ENCODE data around the gene INSYN1. TPM values are rescaled to one million over a fixed set of nuclear protein-coding genes. Genes with fewer than 3 reads are reported as not detected.

The INSYN1 gene
- total RNA-seq, 4 donors from 2014 or later: 1.5 to 4.5 (median 2.3) TPM

DNA sequence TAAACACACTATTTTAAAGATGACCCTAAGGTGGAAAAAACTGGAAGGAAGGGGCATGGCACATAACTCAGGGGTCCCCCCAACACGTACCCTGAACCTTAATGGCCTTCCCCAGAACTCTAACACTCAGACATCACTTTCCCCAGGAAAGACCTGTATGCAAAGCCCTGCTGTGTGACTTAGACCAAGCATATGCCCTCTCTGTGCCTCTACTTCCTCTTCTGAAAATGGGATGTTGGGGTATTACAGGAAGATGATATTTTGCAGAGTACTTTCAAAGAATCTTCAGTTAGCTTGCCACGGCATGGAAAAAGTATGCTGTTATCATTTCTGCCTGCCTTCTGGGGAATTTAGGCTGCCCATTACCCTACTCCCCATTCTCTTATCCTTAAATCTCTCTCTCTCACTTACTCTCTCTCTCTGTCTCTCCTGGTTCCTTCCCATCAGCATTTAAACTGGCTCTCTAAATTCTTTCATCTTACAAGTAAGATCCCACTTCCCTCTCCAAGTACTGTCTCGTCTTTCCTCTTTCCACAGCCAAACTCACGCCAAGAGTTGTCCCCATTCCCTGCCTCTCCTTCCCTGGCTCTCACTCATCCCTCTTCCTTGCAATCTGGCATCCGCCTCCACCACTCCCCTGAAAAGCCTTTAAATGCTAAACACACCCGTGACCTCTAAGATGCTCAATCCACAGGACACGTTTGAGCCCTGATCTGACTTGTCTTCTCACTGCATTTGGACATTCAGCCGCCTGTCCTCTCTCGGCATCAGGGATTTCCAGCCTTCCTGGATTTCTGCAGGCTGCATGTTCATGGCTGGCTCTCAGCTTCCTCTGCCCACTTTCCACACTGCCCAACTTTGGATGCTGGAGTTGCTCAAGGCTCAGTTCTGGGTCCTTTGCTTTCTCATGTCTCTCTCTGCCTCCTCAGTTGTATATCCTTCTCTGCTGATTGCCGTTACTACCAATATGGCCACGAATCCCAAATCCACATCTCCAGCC, 7.5 kb upstream of the INSYN1 start:
- Histone ChIP-seq H3K4me1 (no peaks in the 10 kb centered on the region), H3K4me3 (no peak overlapping the region), H3K9me3 (no peaks in the 10 kb centered on the region), H3K36me3 (no peaks in the 10 kb centered on the region), H3K27ac (no peak overlapping the region), H3K27me3 (peaks cover 41% of the 10 kb centered on the region)
- in situ Hi-C loops (cut with MboI; ENCODE audit: low pct_ligation_motif_present in 1 of 4, low pct_unique_long_range_greater_than_20kb in 1 of 4, low sequenced_read_pairs in 3 of 4): no loop called here
- intact Hi-C loops (cut with DNase I; ENCODE audit: low total_unique reads): no loop called here
- no peak for TF ChIP-seq POLR2AphosphoS5 (IDR thresholded peaks at IDR 0.05)
- TF ChIP-seq EP300 (IDR thresholded peaks at IDR 0.05; ENCODE audit: low read depth): no peak
- TF ChIP-seq CTCF (IDR thresholded peaks at IDR 0.05): no peak
- no peak for TF ChIP-seq POLR2A (IDR thresholded peaks at IDR 0.05)
- no peak for DNase-seq
- WGBS, 2 donors (ENCODE audit: low coverage in 1 of 2): 42 to 55% methylated on average over 10 to 11 of the region's 11 CpGs

DNA sequence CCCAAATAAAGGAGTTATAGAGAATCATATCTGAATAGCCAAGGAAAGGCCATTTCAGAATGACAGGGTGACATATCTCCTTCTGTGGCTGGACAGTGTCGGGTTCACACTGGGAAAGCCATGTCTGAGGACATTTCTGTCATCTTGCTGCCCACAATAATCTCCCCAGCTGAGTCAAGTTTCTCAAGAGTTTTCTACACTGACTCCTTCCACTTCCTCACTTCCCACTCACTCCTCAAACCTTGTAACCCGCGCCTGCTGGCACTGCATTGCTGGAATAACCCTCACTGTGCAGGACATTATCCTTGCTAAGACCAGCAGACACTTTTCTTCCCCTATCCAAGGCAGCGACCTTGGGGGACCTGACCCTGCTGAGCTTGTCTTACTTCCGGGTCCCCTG, 5.3 kb upstream of the INSYN1 start:
- H3K4me1 ChIP-seq: peaks cover 0 to under 1% (median 0%) of the 10 kb centered on the region in 4 donors
- H3K27ac ChIP-seq: no peak overlapping the region
- H3K4me3 ChIP-seq: no peak overlapping the region
- intact Hi-C loops (cut with DNase I; ENCODE audit: low total_unique reads) (loop anchor here (5.0 kb wide), 1 partner anchor 1276 kb away; no protein-coding TSS in a partner anchor), in situ Hi-C loops (cut with MboI; ENCODE audit: low pct_ligation_motif_present in 1 of 4, low pct_unique_long_range_greater_than_20kb in 1 of 4, low sequenced_read_pairs in 3 of 4) (no loop called here)
- DNase-seq: no peak
- H3K9me3 ChIP-seq: no peaks in the 10 kb centered on the region
- no peak for TF ChIP-seq CTCF (IDR thresholded peaks at IDR 0.05)
- TF ChIP-seq POLR2AphosphoS5 (IDR thresholded peaks at IDR 0.05): no peak
- no peak for TF ChIP-seq POLR2A (IDR thresholded peaks at IDR 0.05)
- no peak for TF ChIP-seq EP300 (IDR thresholded peaks at IDR 0.05; ENCODE audit: low read depth)
- 38 to 64% methylated on average over 3 to 5 of the region's 5 CpGs for WGBS, 2 donors (ENCODE audit: low coverage in 1 of 2)
- no peaks in the 10 kb centered on the region for H3K36me3 ChIP-seq
- H3K27me3 ChIP-seq: peaks cover 52% of the 10 kb centered on the region

DNA sequence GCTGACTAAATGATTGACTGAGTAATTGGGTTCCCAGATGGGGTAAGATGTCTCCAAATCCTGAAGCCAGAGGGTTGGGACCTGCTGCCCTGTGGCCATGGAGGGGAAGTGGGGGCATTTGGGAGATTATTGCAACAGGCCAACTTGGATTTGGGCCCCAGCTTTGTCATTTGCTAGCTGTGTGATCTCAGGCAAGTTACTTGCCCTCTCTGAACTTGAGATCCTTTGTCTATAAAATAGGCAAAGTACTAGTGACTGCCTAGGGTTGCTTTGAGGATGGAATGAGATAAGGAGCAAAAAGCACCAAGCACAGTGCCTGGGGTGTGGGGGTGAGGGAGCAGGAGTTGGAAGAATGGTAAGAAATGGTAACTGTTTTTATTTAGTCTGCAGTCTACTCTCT, 4.4 kb upstream of the INSYN1 start:
- TF ChIP-seq CTCF (IDR thresholded peaks at IDR 0.05) (no peak), POLR2AphosphoS5 (IDR thresholded peaks at IDR 0.05) (no peak), POLR2A (IDR thresholded peaks at IDR 0.05) (no peak), EP300 (IDR thresholded peaks at IDR 0.05; ENCODE audit: low read depth) (no peak)
- peaks cover 59% of the 10 kb centered on the region for H3K27me3 ChIP-seq
- no peak for DNase-seq
- intact Hi-C loops (cut with DNase I; ENCODE audit: low total_unique reads) (loop anchor here (5.0 kb wide), 1 partner anchor 1275 kb away; no protein-coding TSS in a partner anchor), in situ Hi-C loops (cut with MboI; ENCODE audit: low pct_ligation_motif_present in 1 of 4, low pct_unique_long_range_greater_than_20kb in 1 of 4, low sequenced_read_pairs in 3 of 4) (no loop called here)
- H3K4me1 ChIP-seq: peaks cover 0 to 3% (median under 1%) of the 10 kb centered on the region in 4 donors
- H3K27ac ChIP-seq: no peak overlapping the region
- no peaks in the 10 kb centered on the region for H3K36me3 ChIP-seq
- H3K4me3 ChIP-seq: no peak overlapping the region
- H3K9me3 ChIP-seq: no peaks in the 10 kb centered on the region

- Histone ChIP-seq H3K9me3 (no peaks in the 10 kb centered on the region), H3K4me1 (peaks cover 0 to 8% (median 6%) of the 10 kb centered on the region in 4 donors), H3K27me3 (peaks cover 63% of the 10 kb centered on the region), H3K27ac (no peak overlapping the region), H3K4me3 (no peak overlapping the region), H3K36me3 (no peaks in the 10 kb centered on the region)
- TF ChIP-seq EP300 (IDR thresholded peaks at IDR 0.05; ENCODE audit: low read depth) (no peak), POLR2AphosphoS5 (IDR thresholded peaks at IDR 0.05) (no peak), CTCF (IDR thresholded peaks at IDR 0.05) (no peak), POLR2A (IDR thresholded peaks at IDR 0.05) (no peak)
- WGBS, 2 donors (ENCODE audit: low coverage in 1 of 2): 37% methylated on average over 3 of the region's 3 CpGs; no CpG with 5 or more reads in 1 of the 2 donors
- no peak for DNase-seq
- intact Hi-C loops (cut with DNase I; ENCODE audit: low total_unique reads): loop anchor here (5.0 kb wide), 1 partner anchor 1275 kb away; no protein-coding TSS in a partner anchor
- in situ Hi-C loops (cut with MboI; ENCODE audit: low pct_ligation_motif_present in 1 of 4, low pct_unique_long_range_greater_than_20kb in 1 of 4, low sequenced_read_pairs in 3 of 4): no loop called here
Measured at GRCh38 chr15:73756947-73757513, 3.9 kb upstream of the INSYN1 start.
